ENCODE results near the gene MIXL1.
"Not testable (repeated sequence)": the region's sequence is repeated elsewhere in the genome, so short reads cannot be mapped to it uniquely, and the experiment has no call there.

The MIXL1 gene

GRCh38 chr1:226212545-226212944 lies 10.9 kb upstream of the MIXL1 start:
- DNase-seq (ENCODE audit: low read depth in 2 of 3, low spot score in 1 of 3), result no peak

GRCh38 chr1:226215239-226215638 lies 8.2 kb upstream of the MIXL1 start:
- no peak for DNase-seq (ENCODE audit: low read depth in 2 of 3, low spot score in 1 of 3)

GRCh38 chr1:226216056-226216455 lies 7.4 kb upstream of the MIXL1 start:
- DNase-seq (ENCODE audit: low read depth in 2 of 3, low spot score in 1 of 3), result no peak

GRCh38 chr1:226217273-226217672 lies 6.2 kb upstream of the MIXL1 start:
- no peak for DNase-seq (ENCODE audit: low read depth in 2 of 3, low spot score in 1 of 3)

GRCh38 chr1:226220473-226221189 lies 2.8 kb upstream of the MIXL1 start:
- no peak for DNase-seq (ENCODE audit: low read depth in 2 of 3, low spot score in 1 of 3)

- DNase-seq (ENCODE audit: low read depth in 2 of 3, low spot score in 1 of 3), result no peak
Measured at GRCh38 chr1:226222686-226223085, 778 bp upstream of the MIXL1 start.

- DNase-seq (ENCODE audit: low read depth in 2 of 3, low spot score in 1 of 3), result peak in 1 of 3 donors; percentile 8
Measured at GRCh38 chr1:226223786-226224244, 351 bp downstream of the MIXL1 start.

GRCh38 chr1:226226601-226227000 lies 3.1 kb downstream of the MIXL1 start:
- no peak for DNase-seq (ENCODE audit: low read depth in 2 of 3, low spot score in 1 of 3)

- DNase-seq (ENCODE audit: low read depth in 2 of 3, low spot score in 1 of 3), result no peak
Measured at GRCh38 chr1:226233293-226233692, 9.8 kb downstream of the MIXL1 start.

GRCh38 chr1:226233806-226234205 lies 10.3 kb downstream of the MIXL1 start:
- DNase-seq (ENCODE audit: low read depth in 2 of 3, low spot score in 1 of 3), result no peak

- no peak for DNase-seq (ENCODE audit: low read depth in 2 of 3, low spot score in 1 of 3)
Measured at GRCh38 chr1:226236826-226237225, 13.4 kb downstream of the MIXL1 start.

- DNase-seq (ENCODE audit: low read depth in 2 of 3, low spot score in 1 of 3), result no peak
Measured at GRCh38 chr1:226239421-226239820, 16.0 kb downstream of the MIXL1 start.

- no peak for DNase-seq (ENCODE audit: low read depth in 2 of 3, low spot score in 1 of 3)
Measured at GRCh38 chr1:226248091-226248490, 24.6 kb downstream of the MIXL1 start.

- no peak for DNase-seq (ENCODE audit: low read depth in 2 of 3, low spot score in 1 of 3)
Measured at GRCh38 chr1:226248796-226249195, 25.3 kb downstream of the MIXL1 start.

- no peak for DNase-seq (ENCODE audit: low read depth in 2 of 3, low spot score in 1 of 3)
Measured at GRCh38 chr1:226250511-226250910, 27.0 kb downstream of the MIXL1 start.

GRCh38 chr1:226252841-226253240 lies 29.4 kb downstream of the MIXL1 start:
- DNase-seq (ENCODE audit: low read depth in 2 of 3, low spot score in 1 of 3), result not testable (repeated sequence)

GRCh38 chr1:226253933-226254332 lies 30.5 kb downstream of the MIXL1 start:
- DNase-seq (ENCODE audit: low read depth in 2 of 3, low spot score in 1 of 3), result no peak

GRCh38 chr1:226255380-226255779 lies 31.9 kb downstream of the MIXL1 start:
- no peak for DNase-seq (ENCODE audit: low read depth in 2 of 3, low spot score in 1 of 3)

- DNase-seq (ENCODE audit: low read depth in 2 of 3, low spot score in 1 of 3), result no peak
Measured at GRCh38 chr1:226261818-226262217, 38.4 kb downstream of the MIXL1 start.

GRCh38 chr1:226268421-226269124 lies 45.1 kb downstream of the MIXL1 start:
- no peak for DNase-seq (ENCODE audit: low read depth in 2 of 3, low spot score in 1 of 3)

- not testable (repeated sequence) for DNase-seq (ENCODE audit: low read depth in 2 of 3, low spot score in 1 of 3)
Measured at GRCh38 chr1:226272233-226272902, 48.9 kb downstream of the MIXL1 start.

GRCh38 chr1:226274138-226274537 lies 50.7 kb downstream of the MIXL1 start:
- DNase-seq (ENCODE audit: low read depth in 2 of 3, low spot score in 1 of 3), result no peak

All from stimulated activated CD4-positive, alpha-beta T cell treated with anti-CD3 and anti-CD28 coated beads, Interleukin-12 subunit alpha, Interleukin-12 subunit beta, amount 100 ng/mL, for 48 hours (primary cell).